Lower lobe of right lung (tissue), 2 donors: ENCODE measurements around the gene NASP. TPM values are rescaled to one million over a fixed set of nuclear protein-coding genes. Genes with fewer than 3 reads are reported as not detected.

Source experiments
- ATAC-seq, 2 donors: fragments of 200-7000 bp; cut with Tn5 transposase; one replicate each; pipeline ENCODE4 v1.9.1; 2020 to 2022; ENCODE audit warnings: mild to moderate bottlenecking in 2 of 2, moderate library complexity in 2 of 2
- DNase-seq: peaks from one replicate; pipeline ENCODE4 v3.0.0-alpha.2; 2020
- H3K27ac ChIP-seq: fragments of 200-600 bp; one replicate; pipeline ENCODE4 v1.8.0; 2022
- H3K27me3 ChIP-seq: fragments of 200-600 bp; one replicate; pipeline ENCODE4 v1.8.0; 2022; ENCODE audit warnings: low read depth
- H3K36me3 ChIP-seq: fragments of 200-600 bp; one replicate; pipeline ENCODE4 v1.8.0; 2022; ENCODE audit warnings: mild to moderate bottlenecking
- H3K4me1 ChIP-seq: fragments of 200-600 bp; one replicate; pipeline ENCODE4 v1.8.0; 2022
- H3K4me3 ChIP-seq: fragments of 200-600 bp; one replicate; pipeline ENCODE4 v1.8.0; 2022; ENCODE audit warnings: mild to moderate bottlenecking
- H3K9me3 ChIP-seq: fragments of 200-600 bp; one replicate; pipeline ENCODE4 v1.8.0; 2022
- CTCF ChIP-seq: fragments of 200-600 bp; IDR thresholded peaks from one replicate; pipeline ENCODE4 v1.8.0; 2022; ENCODE audit warnings: antibody characterized with exemption, mild to moderate bottlenecking
- intact Hi-C: fragments of 100-400 bp; cut with DNase I; formaldehyde crosslinking; loops from one replicate; pipeline ENCODE4 v1.11.0; 2022
- total RNA-seq: library from RNA; stranded (reverse); fragmentation: NEBNext Ultra II Directional; extraction: Animal tissue kit (Norgen Biotek cat#: 25700); gene quantifications from one replicate; pipeline ENCODE4 v1.2.1, GENCODE V29; 2021
- donor health status: DM: no; HTN: yes; CAD: no; lungs with severe emphysema.

NASP gene
- total RNA-seq, 1 donor from 2014 or later, result 50.0 TPM

DNA sequence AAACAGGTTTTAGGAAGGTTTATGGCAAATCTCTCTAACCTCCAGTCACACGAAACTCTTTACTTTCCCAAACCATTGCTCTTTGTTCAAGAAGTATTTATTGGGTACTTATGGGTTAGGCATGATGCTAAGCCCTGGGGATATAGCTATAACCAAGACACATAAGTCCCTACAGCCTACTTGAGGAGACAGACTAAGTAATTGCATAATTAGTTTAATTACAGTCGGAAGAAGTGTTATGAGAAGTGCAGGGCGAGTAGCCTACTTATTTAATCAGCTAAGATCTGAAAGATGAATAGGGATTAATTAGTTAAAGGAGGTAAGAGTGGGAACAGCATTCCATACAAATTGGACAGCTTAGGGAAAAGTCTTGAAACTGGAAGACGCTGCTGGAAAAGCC, 13.2 kb upstream of the NASP start:
- Histone ChIP-seq H3K4me3 (no peak overlapping the region), H3K4me1 (peaks cover 12% of the 10 kb centered on the region), H3K9me3 (no peaks in the 10 kb centered on the region), H3K27me3 (no peaks in the 10 kb centered on the region), H3K27ac (no peak overlapping the region), H3K36me3 (peaks cover 51% of the 10 kb centered on the region)
- DNase-seq, result no peak
- no peak for ATAC-seq
- intact Hi-C loops, result loop anchor here (5.0 kb wide), 1 partner anchor 58 kb away; no protein-coding TSS in a partner anchor
- no peak for TF ChIP-seq CTCF

- H3K4me3 ChIP-seq, result no peak overlapping the region
- H3K36me3 ChIP-seq, result peaks cover 26% of the 10 kb centered on the region
- intact Hi-C loops, result loop anchor here (5.0 kb wide), 1 partner anchor 61 kb away; no protein-coding TSS in a partner anchor
- DNase-seq, result no peak
- no peaks in the 10 kb centered on the region for H3K4me1 ChIP-seq
- no peak for ATAC-seq
- H3K27ac ChIP-seq, result no peak overlapping the region
- no peaks in the 10 kb centered on the region for H3K9me3 ChIP-seq
- TF ChIP-seq CTCF, result no peak
- no peaks in the 10 kb centered on the region for H3K27me3 ChIP-seq
These were observed 10.5 kb upstream of the NASP start for GRCh38 chr1:45573231-45573804.

DNA sequence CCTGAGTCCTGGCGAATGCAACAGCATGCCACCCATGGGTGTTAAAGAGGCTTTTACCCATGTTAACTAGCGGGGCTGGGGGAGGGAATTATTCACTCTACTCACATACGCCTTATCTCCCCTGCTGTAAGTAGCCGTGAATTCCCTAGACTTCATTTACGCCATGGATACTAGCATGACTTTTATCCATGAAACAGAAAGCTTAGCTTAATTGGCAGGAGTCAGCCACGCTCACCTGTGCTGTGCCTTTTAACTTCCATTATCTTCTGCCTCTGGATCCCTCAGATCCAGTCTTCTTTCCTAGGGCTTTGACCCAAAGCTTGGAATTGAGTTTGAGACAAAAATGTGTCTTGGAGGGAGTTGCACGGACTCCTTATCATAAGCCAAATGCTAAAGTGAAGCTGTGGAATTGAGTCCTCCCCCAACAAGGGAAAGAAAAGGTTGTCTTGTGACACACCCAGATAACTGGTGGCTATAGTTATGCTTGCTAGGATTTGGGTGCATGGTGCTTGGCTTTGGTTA, 9.7 kb upstream of the NASP start:
- no peak overlapping the region for H3K27ac ChIP-seq
- H3K27me3 ChIP-seq, result no peaks in the 10 kb centered on the region
- no peaks in the 10 kb centered on the region for H3K4me1 ChIP-seq
- no peak overlapping the region for H3K4me3 ChIP-seq
- DNase-seq (no peak), ATAC-seq (no peak)
- intact Hi-C loops, result loop anchor here (5.0 kb wide), 1 partner anchor 62 kb away; no protein-coding TSS in a partner anchor
- H3K9me3 ChIP-seq, result no peaks in the 10 kb centered on the region
- peaks cover 18% of the 10 kb centered on the region for H3K36me3 ChIP-seq
- no peak for TF ChIP-seq CTCF

DNA sequence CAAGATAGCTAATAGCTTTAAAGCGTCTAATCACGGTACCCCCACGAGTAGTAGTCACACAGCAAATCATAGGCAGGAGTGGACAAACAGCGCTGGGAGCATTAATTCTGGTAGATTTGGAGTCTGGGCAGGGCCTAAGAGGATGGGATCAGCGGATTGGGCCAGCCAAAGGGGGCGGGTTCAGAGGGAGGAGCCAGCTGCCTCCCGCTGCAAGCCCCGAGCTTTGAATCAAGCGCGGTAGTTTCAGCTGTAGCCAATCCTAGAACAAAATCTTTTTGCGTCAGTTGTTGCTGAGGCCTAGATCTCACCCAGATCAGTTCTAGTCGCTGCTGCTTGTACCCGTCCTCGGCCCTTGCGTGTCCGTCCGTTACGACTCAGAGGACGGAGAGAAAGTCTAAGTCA, 576 bp upstream of the NASP start:
- peak overlapping the region; percentile 96 for H3K27ac ChIP-seq
- ATAC-seq (peak; percentile 91 to 94), DNase-seq (peak; percentile 96)
- no peaks in the 10 kb centered on the region for H3K9me3 ChIP-seq
- H3K27me3 ChIP-seq, result no peaks in the 10 kb centered on the region
- peak overlapping the region; percentile 100 for H3K4me3 ChIP-seq
- H3K4me1 ChIP-seq, result peaks cover 23% of the 10 kb centered on the region
- intact Hi-C loops, result no loop called here
- no peaks in the 10 kb centered on the region for H3K36me3 ChIP-seq
- TF ChIP-seq CTCF, result no peak

DNA sequence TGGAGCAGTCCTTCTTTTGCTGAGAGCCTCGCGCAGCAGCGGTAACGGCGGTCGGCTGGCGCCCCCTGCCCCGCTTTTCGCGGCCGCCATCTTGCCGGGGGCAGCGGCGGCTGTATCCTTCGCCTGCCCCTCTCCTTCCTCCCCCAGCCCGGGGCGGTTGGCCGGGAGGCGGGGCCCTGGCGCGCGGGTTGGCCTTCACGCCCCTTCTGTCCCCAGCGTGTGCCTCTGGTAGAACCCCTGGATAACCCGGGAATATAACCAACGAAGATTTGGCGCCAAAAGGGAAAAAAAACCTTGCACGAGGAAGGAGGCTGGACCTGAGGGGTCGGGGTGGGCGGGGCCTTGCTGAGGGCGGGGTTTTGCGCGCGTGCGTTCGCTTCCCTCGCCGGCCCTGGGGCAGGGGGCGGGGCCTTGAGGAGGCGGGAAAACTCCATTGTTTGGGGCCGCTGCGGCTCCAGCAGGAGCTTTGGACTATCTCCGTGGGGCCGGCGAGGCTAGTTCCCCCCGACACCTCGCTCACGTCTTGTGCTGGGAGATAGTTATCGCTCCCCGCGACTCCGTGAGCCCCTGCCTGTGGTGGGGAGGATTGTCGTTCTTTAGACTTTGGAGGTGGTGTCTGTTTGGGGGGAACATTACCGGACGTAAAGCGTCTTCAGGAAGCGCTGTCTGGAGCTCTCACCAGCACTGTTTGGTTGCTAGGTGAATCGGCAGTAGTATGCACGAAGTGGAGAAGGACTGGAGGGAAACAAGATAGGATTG, 689 bp downstream of the NASP start:
- DNase-seq, result peak; percentile 91
- peak; percentile 91 for ATAC-seq
- H3K27me3 ChIP-seq, result no peaks in the 10 kb centered on the region
- H3K9me3 ChIP-seq, result no peaks in the 10 kb centered on the region
- H3K4me1 ChIP-seq, result peaks cover 23% of the 10 kb centered on the region
- intact Hi-C loops, result no loop called here
- peak overlapping the region; percentile 96 for H3K27ac ChIP-seq
- H3K36me3 ChIP-seq, result no peaks in the 10 kb centered on the region
- TF ChIP-seq CTCF, result no peak
- H3K4me3 ChIP-seq, result peak overlapping the region; percentile 100
